Neural progenitor cell (in vitro differentiated cells): ENCODE results near the gene LMTK2. TPM values are rescaled to one million over a fixed set of nuclear protein-coding genes. Genes with fewer than 3 reads are reported as not detected.

Experiments
- DNase-seq: peaks from one replicate; pipeline ENCODE4 v3.0.0-alpha.2; 2016; ENCODE audit warnings: low spot score
- H2AFZ ChIP-seq: fragments of 200-600 bp; sonication (generic); replicated peaks from 2 replicates; pipeline ENCODE4 v1.6.1; 2016; ENCODE audit warnings: antibody characterized with exemption
- H3F3A ChIP-seq: fragments of 200-600 bp; sonication (generic); 2 replicates; pipeline ENCODE4 v1.6.1; 2016; ENCODE audit warnings: antibody characterized with exemption, low read depth
- H3K27ac ChIP-seq: fragments of 200-600 bp; sonication (generic); 2 replicates; pipeline ENCODE4 v1.5.1; 2016; ENCODE audit warnings: mild to moderate bottlenecking
- H3K27me3 ChIP-seq: fragments of 200-600 bp; sonication (generic); 2 replicates; pipeline ENCODE4 v1.6.1; 2016; ENCODE audit warnings: mild to moderate bottlenecking, moderate library complexity
- H3K36me3 ChIP-seq: fragments of 200-600 bp; sonication (generic); 2 replicates; pipeline ENCODE4 v1.5.1; 2016
- H3K4me1 ChIP-seq: fragments of 200-600 bp; sonication (generic); 2 replicates; pipeline ENCODE4 v1.6.1; 2016; ENCODE audit warnings: mixed run types
- H3K4me2 ChIP-seq: fragments of 200-600 bp; sonication (generic); 2 replicates; pipeline ENCODE4 v1.6.1; 2016
- H3K4me3 ChIP-seq: fragments of 200-600 bp; sonication (generic); 2 replicates; pipeline ENCODE4 v1.5.1; 2016
- H3K79me2 ChIP-seq: fragments of 200-600 bp; sonication (generic); 2 replicates; pipeline ENCODE4 v1.6.1; 2016; ENCODE audit warnings: low read depth
- H3K9ac ChIP-seq: fragments of 200-600 bp; sonication (generic); 2 replicates; pipeline ENCODE4 v1.6.1; 2016
- H3K9me3 ChIP-seq: fragments of 200-600 bp; sonication (generic); 2 replicates; pipeline ENCODE4 v1.5.1; 2016; ENCODE audit warnings: low read depth
- H4K20me1 ChIP-seq: fragments of 200-600 bp; sonication (generic); 2 replicates; pipeline ENCODE4 v1.6.1; 2016; ENCODE audit warnings: low read depth
- H3K27ac Mint-ChIP-seq: 3 replicates; pipeline ENCODE4 v1.8.0; 2021; ENCODE audit warnings: mixed read lengths
- H3K27me3 Mint-ChIP-seq: 2 replicates; pipeline ENCODE4 v1.8.0; 2022; ENCODE audit warnings: low read depth, mild to moderate bottlenecking, inconsistent platforms, moderate library complexity, mixed read lengths; ENCODE audit not compliant: insufficient read depth
- H3K36me3 Mint-ChIP-seq: 3 replicates; pipeline ENCODE4 v1.8.0; 2021; ENCODE audit warnings: mixed read lengths
- H3K4me1 Mint-ChIP-seq: 3 replicates; pipeline ENCODE4 v1.8.0; 2021; ENCODE audit warnings: mixed read lengths
- H3K4me3 Mint-ChIP-seq: 3 replicates; pipeline ENCODE4 v1.8.0; 2021; ENCODE audit warnings: mild to moderate bottlenecking, moderate library complexity, mixed read lengths
- H3K9me3 Mint-ChIP-seq: 3 replicates; pipeline ENCODE4 v1.8.0; 2020; ENCODE audit warnings: mixed read lengths
- CTCF ChIP-seq: fragments of 200-600 bp; sonication (generic); IDR thresholded peaks from 2 replicates; pipeline ENCODE4 v1.5.1; 2017; ENCODE audit warnings: antibody characterized with exemption, mild to moderate bottlenecking
- EZH2 ChIP-seq: fragments of 200-600 bp; sonication (generic); IDR thresholded peaks from 2 replicates; pipeline ENCODE4 v1.6.1; 2017; ENCODE audit warnings: antibody characterized with exemption, mild to moderate bottlenecking, moderate library complexity
- EZH2phosphoT487 ChIP-seq: fragments of 200-600 bp; sonication (generic); IDR thresholded peaks from 2 replicates; pipeline ENCODE4 v1.6.1; 2017; ENCODE audit warnings: antibody characterized with exemption
- total RNA-seq: library from RNA; depleted of rRNA; stranded (reverse); fragments of >200 nt; gene quantifications from 2 replicates; pipeline ENCODE4 v1.2.3, GENCODE V29; 2015; ENCODE audit warnings: low replicate concordance

Gene LMTK2
- total RNA-seq, 1 donor from 2014 or later, result 14.1 TPM

GRCh38 chr7:98073047-98073446 lies 33.6 kb upstream of the LMTK2 start:
- Histone ChIP-seq H3K36me3 (no peaks in the 10 kb centered on the region), H3K27ac (no peak overlapping the region), H3K9me3 (no peaks in the 10 kb centered on the region), H4K20me1 (no peaks in the 10 kb centered on the region), H3K4me1 (no peaks in the 10 kb centered on the region), H3K4me3 (no peak overlapping the region), H3K27me3 (no peaks in the 10 kb centered on the region), H2AFZ (no peak overlapping the region), H3K4me2 (no peak overlapping the region), H3F3A (no peaks in the 10 kb centered on the region), H3K79me2 (no peaks in the 10 kb centered on the region), H3K9ac (no peak overlapping the region)
- H3K27ac Mint-ChIP-seq, result no peak overlapping the region
- peaks cover 2% of the 10 kb centered on the region for H3K4me1 Mint-ChIP-seq
- DNase-seq, result no peak
- no peak overlapping the region for H3K4me3 Mint-ChIP-seq
- peaks cover 2% of the 10 kb centered on the region for H3K27me3 Mint-ChIP-seq
- TF ChIP-seq EZH2phosphoT487 (no peak), CTCF (no peak), EZH2 (no peak)
- peaks cover 7% of the 10 kb centered on the region for H3K9me3 Mint-ChIP-seq
- H3K36me3 Mint-ChIP-seq, result no peaks in the 10 kb centered on the region

- Histone ChIP-seq H3K4me2 (no peak overlapping the region), H3K4me3 (no peak overlapping the region), H3K79me2 (no peaks in the 10 kb centered on the region), H3K27ac (no peak overlapping the region), H3F3A (no peaks in the 10 kb centered on the region), H3K9me3 (no peaks in the 10 kb centered on the region), H2AFZ (no peak overlapping the region), H3K27me3 (no peaks in the 10 kb centered on the region), H3K4me1 (peaks cover 5% of the 10 kb centered on the region), H4K20me1 (no peaks in the 10 kb centered on the region), H3K9ac (no peak overlapping the region), H3K36me3 (no peaks in the 10 kb centered on the region)
- Mint-ChIP-seq H3K36me3 (no peaks in the 10 kb centered on the region), H3K27ac (no peak overlapping the region), H3K9me3 (peaks cover 7% of the 10 kb centered on the region), H3K27me3 (no peaks in the 10 kb centered on the region), H3K4me3 (no peak overlapping the region), H3K4me1 (peaks cover 13% of the 10 kb centered on the region)
- DNase-seq, result no peak
- no peak for TF ChIP-seq EZH2phosphoT487
- TF ChIP-seq EZH2, result no peak
- TF ChIP-seq CTCF, result no peak
Measured at GRCh38 chr7:98075801-98076200, 30.9 kb upstream of the LMTK2 start.

- Mint-ChIP-seq H3K27ac (no peak overlapping the region), H3K27me3 (no peaks in the 10 kb centered on the region), H3K36me3 (no peaks in the 10 kb centered on the region), H3K4me3 (no peak overlapping the region), H3K4me1 (peaks cover 13% of the 10 kb centered on the region), H3K9me3 (peaks cover 7% of the 10 kb centered on the region)
- Histone ChIP-seq H3F3A (no peaks in the 10 kb centered on the region), H3K4me1 (peaks cover 5% of the 10 kb centered on the region), H3K4me3 (no peak overlapping the region), H3K9ac (no peak overlapping the region), H3K27me3 (no peaks in the 10 kb centered on the region), H3K79me2 (no peaks in the 10 kb centered on the region), H3K4me2 (no peak overlapping the region), H3K36me3 (no peaks in the 10 kb centered on the region), H3K27ac (no peak overlapping the region), H4K20me1 (no peaks in the 10 kb centered on the region), H3K9me3 (no peaks in the 10 kb centered on the region), H2AFZ (peak overlapping the region; percentile 54)
- DNase-seq, result peak; percentile 5
- TF ChIP-seq EZH2 (no peak), EZH2phosphoT487 (no peak), CTCF (no peak)
Measured at GRCh38 chr7:98077762-98078161, 28.9 kb upstream of the LMTK2 start.
